ENCODE results near the gene TMEM223.

GRCh38 chr11:62806611-62807121 is 14.9 kb upstream of the TMEM223 start:
- TF ChIP-seq, protein P1, sequence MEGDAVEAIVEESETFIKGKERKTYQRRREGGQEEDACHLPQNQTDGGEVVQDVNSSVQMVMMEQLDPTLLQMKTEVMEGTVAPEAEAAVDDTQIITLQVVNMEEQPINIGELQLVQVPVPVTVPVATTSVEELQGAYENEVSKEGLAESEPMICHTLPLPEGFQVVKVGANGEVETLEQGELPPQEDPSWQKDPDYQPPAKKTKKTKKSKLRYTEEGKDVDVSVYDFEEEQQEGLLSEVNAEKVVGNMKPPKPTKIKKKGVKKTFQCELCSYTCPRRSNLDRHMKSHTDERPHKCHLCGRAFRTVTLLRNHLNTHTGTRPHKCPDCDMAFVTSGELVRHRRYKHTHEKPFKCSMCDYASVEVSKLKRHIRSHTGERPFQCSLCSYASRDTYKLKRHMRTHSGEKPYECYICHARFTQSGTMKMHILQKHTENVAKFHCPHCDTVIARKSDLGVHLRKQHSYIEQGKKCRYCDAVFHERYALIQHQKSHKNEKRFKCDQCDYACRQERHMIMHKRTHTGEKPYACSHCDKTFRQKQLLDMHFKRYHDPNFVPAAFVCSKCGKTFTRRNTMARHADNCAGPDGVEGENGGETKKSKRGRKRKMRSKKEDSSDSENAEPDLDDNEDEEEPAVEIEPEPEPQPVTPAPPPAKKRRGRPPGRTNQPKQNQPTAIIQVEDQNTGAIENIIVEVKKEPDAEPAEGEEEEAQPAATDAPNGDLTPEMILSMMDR (IDR thresholded peaks at IDR 0.05) = no peak
- TF ChIP-seq TCF7L2 (IDR thresholded peaks at IDR 0.05; ENCODE audit: low read depth, low read length) = no peak
- TF ChIP-seq REST (IDR thresholded peaks at IDR 0.05; ENCODE audit: insufficient read depth in 1 of 2, low read depth in 2 of 2, low read length in 1 of 2) = no peak

All from Panc1 (cell line).